ENCODE data around the gene FKBP6.

- TF ChIP-seq CTCF (IDR thresholded peaks at IDR 0.05) (no peak), POLR2A (IDR thresholded peaks at IDR 0.05) (no peak)
Measured at GRCh38 chr7:73397521-73398281, 69.7 kb downstream of the FKBP6 start.
